Stimulated activated CD8-positive, alpha-beta memory T cell treated with anti-CD3 and anti-CD28 coated beads, Interleukin-15, amount 100 ng/mL, for 24 hours (primary cell): ENCODE data around the gene PXK.
"Not testable (repeated sequence)": the region's sequence is repeated elsewhere in the genome, so short reads cannot be mapped to it uniquely, and the experiment has no call there.

Experiments used
- DNase-seq: peaks from one replicate; pipeline ENCODE4 v3.0.0-alpha.2; 2020; ENCODE audit warnings: low read depth

The PXK gene

GRCh38 chr3:58323529-58324390 is 8.9 kb upstream of the PXK start:
- no peak for DNase-seq

GRCh38 chr3:58324391-58325390 is 8.0 kb upstream of the PXK start:
- no peak for DNase-seq

GRCh38 chr3:58325525-58325992 is 7.1 kb upstream of the PXK start:
- DNase-seq, result no peak

GRCh38 chr3:58326267-58326900 is 6.3 kb upstream of the PXK start:
- no peak for DNase-seq

- DNase-seq, result no peak
These were observed 3.4 kb upstream of the PXK start for GRCh38 chr3:58329150-58329921.

GRCh38 chr3:58329922-58330413 is 2.7 kb upstream of the PXK start:
- no peak for DNase-seq

- no peak for DNase-seq
These were observed 1.0 kb upstream of the PXK start for GRCh38 chr3:58331593-58332152.

GRCh38 chr3:58333206-58334012 is 717 bp downstream of the PXK start:
- DNase-seq, result no peak

GRCh38 chr3:58334013-58334321 is 1.3 kb downstream of the PXK start:
- no peak for DNase-seq

- no peak for DNase-seq
These were observed 1.8 kb downstream of the PXK start for GRCh38 chr3:58334506-58334884.

- no peak for DNase-seq
These were observed 2.9 kb downstream of the PXK start for GRCh38 chr3:58335652-58335947.

- no peak for DNase-seq
These were observed 3.6 kb downstream of the PXK start for GRCh38 chr3:58336135-58336882.

- DNase-seq, result no peak
These were observed 4.5 kb downstream of the PXK start for GRCh38 chr3:58337190-58337589.

GRCh38 chr3:58339146-58339545 is 6.5 kb downstream of the PXK start:
- DNase-seq, result not testable (repeated sequence)

GRCh38 chr3:58340594-58341244 is 8.0 kb downstream of the PXK start:
- no peak for DNase-seq

GRCh38 chr3:58341376-58341775 is 8.7 kb downstream of the PXK start:
- DNase-seq, result no peak

- DNase-seq, result no peak
These were observed 10.0 kb downstream of the PXK start for GRCh38 chr3:58342676-58343075.

GRCh38 chr3:58345457-58345856 is 12.8 kb downstream of the PXK start:
- DNase-seq, result no peak

- no peak for DNase-seq
These were observed 13.7 kb downstream of the PXK start for GRCh38 chr3:58346368-58346767.
